Activated naive CD8-positive, alpha-beta T cell treated with anti-CD3 and anti-CD28 coated beads, Interleukin-2, amount 50 U/mL, for 24 hours (primary cell): ENCODE results near the gene ICE2.

Experiments
- ATAC-seq: fragments of 150-1000 bp; cut with Tn5 transposase; one replicate; pipeline ENCODE4 v1.10.0; 2021
- DNase-seq: peaks from one replicate; pipeline ENCODE4 v3.0.0; 2021
- H3K27ac Mint-ChIP-seq: one replicate; pipeline ENCODE4 v1.8.0; 2021; ENCODE audit warnings: mild to moderate bottlenecking, mixed read lengths
- H3K27me3 Mint-ChIP-seq: one replicate; pipeline ENCODE4 v1.8.0; 2021; ENCODE audit warnings: mixed read lengths
- H3K36me3 Mint-ChIP-seq: one replicate; pipeline ENCODE4 v1.8.0; 2021; ENCODE audit warnings: low read depth, mixed read lengths
- H3K4me1 Mint-ChIP-seq: one replicate; pipeline ENCODE4 v1.8.0; 2021; ENCODE audit warnings: mixed read lengths
- H3K4me3 Mint-ChIP-seq: one replicate; pipeline ENCODE4 v1.8.0; 2021; ENCODE audit warnings: mild to moderate bottlenecking, moderate library complexity, mixed read lengths
- H3K9me3 Mint-ChIP-seq: one replicate; pipeline ENCODE4 v1.8.0; 2021; ENCODE audit warnings: mixed read lengths

ICE2 gene

DNA sequence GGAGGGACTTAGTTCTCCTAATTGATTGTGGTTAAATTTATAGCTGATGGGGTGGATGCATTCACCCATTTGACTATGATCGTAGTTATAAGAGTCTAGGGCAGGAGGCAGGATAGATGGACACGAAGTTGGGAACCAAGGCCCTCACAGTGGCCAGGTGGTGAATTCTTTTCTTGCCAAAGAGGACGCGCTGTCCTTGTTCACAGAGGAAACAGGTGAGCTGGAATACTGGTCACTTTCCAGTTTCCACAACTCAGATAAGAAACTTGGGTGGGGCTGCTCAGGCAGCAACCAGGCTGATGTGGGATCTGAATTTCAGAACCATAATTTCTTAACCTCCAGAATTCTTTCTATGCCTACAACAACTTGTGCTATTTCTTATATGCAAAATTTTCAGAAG lies 34.0 kb upstream of the ICE2 start:
- DNase-seq: no peak
- H3K4me3 Mint-ChIP-seq: no peak overlapping the region
- no peak overlapping the region for H3K27ac Mint-ChIP-seq
- H3K4me1 Mint-ChIP-seq: peaks cover 47% of the 10 kb centered on the region
- no peaks in the 10 kb centered on the region for H3K9me3 Mint-ChIP-seq
- no peak for ATAC-seq
- H3K27me3 Mint-ChIP-seq: no peaks in the 10 kb centered on the region
- H3K36me3 Mint-ChIP-seq: peaks cover 38% of the 10 kb centered on the region

- Mint-ChIP-seq H3K9me3 (no peaks in the 10 kb centered on the region), H3K4me1 (peaks cover 54% of the 10 kb centered on the region)
- peak; percentile 34 for ATAC-seq
Measured at GRCh38 chr15:60511351-60512031, 32.5 kb upstream of the ICE2 start.

GRCh38 chr15:60510006-60510405 lies 31.1 kb upstream of the ICE2 start:
- no peak for ATAC-seq
- Mint-ChIP-seq H3K9me3 (no peaks in the 10 kb centered on the region), H3K36me3 (peaks cover 51% of the 10 kb centered on the region), H3K27me3 (no peaks in the 10 kb centered on the region), H3K4me1 (peaks cover 57% of the 10 kb centered on the region), H3K27ac (no peak overlapping the region), H3K4me3 (no peak overlapping the region)
- DNase-seq: no peak

More at GRCh38 chr15:60511351-60512031, 32.5 kb upstream of the ICE2 start:
- Mint-ChIP-seq H3K27ac (peak overlapping the region; percentile 36), H3K36me3 (peaks cover 44% of the 10 kb centered on the region), H3K27me3 (no peaks in the 10 kb centered on the region), H3K4me3 (peak overlapping the region; percentile 39)
- peak; percentile 12 for DNase-seq

DNA sequence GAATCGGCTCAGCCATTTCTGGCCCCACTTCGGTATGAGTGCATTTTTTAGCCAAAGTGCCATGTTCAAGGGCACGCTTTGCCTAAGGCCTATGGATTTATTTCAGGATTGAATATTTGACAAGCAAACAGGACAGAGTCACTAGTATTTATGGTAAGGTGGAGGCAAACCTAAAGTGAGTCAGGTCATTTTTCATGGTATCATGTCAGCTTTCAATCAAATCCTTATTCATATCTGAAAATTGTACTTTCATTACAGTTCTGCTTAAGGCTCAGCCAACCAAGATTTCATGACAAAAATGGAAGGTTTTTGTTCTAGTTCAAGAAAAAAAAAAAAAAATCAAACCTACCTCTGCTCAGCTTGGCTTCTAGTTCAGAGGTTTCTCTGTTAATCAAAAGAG lies 30.5 kb upstream of the ICE2 start:
- no peak for DNase-seq
- Mint-ChIP-seq H3K27me3 (no peaks in the 10 kb centered on the region), H3K9me3 (no peaks in the 10 kb centered on the region), H3K4me3 (no peak overlapping the region), H3K4me1 (peaks cover 57% of the 10 kb centered on the region), H3K36me3 (peaks cover 56% of the 10 kb centered on the region), H3K27ac (peak overlapping the region; percentile 62)
- no peak for ATAC-seq

GRCh38 chr15:60508442-60508841 lies 29.5 kb upstream of the ICE2 start:
- H3K4me3 Mint-ChIP-seq: no peak overlapping the region
- no peak for DNase-seq
- H3K27me3 Mint-ChIP-seq: no peaks in the 10 kb centered on the region
- H3K27ac Mint-ChIP-seq: no peak overlapping the region
- peaks cover 46% of the 10 kb centered on the region for H3K36me3 Mint-ChIP-seq
- no peaks in the 10 kb centered on the region for H3K9me3 Mint-ChIP-seq
- ATAC-seq: peak; percentile 69
- peaks cover 54% of the 10 kb centered on the region for H3K4me1 Mint-ChIP-seq

- H3K27ac Mint-ChIP-seq: peak overlapping the region; percentile 81
- peak; percentile 28 for DNase-seq
- no peak overlapping the region for H3K4me3 Mint-ChIP-seq
- ATAC-seq: peak; percentile 67
- peaks cover 42% of the 10 kb centered on the region for H3K36me3 Mint-ChIP-seq
- H3K9me3 Mint-ChIP-seq: no peaks in the 10 kb centered on the region
- H3K4me1 Mint-ChIP-seq: peaks cover 54% of the 10 kb centered on the region
- H3K27me3 Mint-ChIP-seq: no peaks in the 10 kb centered on the region
Measured at GRCh38 chr15:60507596-60508424, 28.9 kb upstream of the ICE2 start.

DNA sequence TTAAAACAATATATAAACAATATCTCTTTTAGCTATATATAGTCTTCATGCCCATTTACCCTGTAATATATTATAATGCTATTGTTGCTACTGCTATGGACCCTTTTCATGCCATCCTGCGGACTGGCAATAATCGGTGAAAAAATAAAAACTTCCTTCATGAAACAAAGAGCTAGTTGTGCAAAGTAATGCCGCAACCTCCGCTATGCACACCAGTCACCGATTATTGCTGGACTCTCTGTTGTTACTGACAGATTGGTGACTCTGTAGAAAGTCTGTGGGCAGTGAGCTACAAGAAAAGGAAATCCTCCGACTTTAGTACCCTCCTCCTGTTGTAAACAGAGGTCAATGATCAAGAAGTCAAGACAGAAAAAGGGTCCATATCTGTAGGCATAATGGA lies 17.9 kb upstream of the ICE2 start:
- Mint-ChIP-seq H3K9me3 (no peaks in the 10 kb centered on the region), H3K4me3 (no peak overlapping the region), H3K36me3 (peaks cover 22% of the 10 kb centered on the region), H3K4me1 (no peaks in the 10 kb centered on the region), H3K27me3 (no peaks in the 10 kb centered on the region), H3K27ac (no peak overlapping the region)
- ATAC-seq (no peak), DNase-seq (no peak)

- peaks cover 10% of the 10 kb centered on the region for H3K36me3 Mint-ChIP-seq
- no peak for DNase-seq
- no peaks in the 10 kb centered on the region for H3K9me3 Mint-ChIP-seq
- no peaks in the 10 kb centered on the region for H3K27me3 Mint-ChIP-seq
- H3K4me3 Mint-ChIP-seq: no peak overlapping the region
- ATAC-seq: no peak
- no peaks in the 10 kb centered on the region for H3K4me1 Mint-ChIP-seq
- no peak overlapping the region for H3K27ac Mint-ChIP-seq
Measured at GRCh38 chr15:60494108-60494507, 15.2 kb upstream of the ICE2 start.

- Mint-ChIP-seq H3K4me3 (no peak overlapping the region), H3K4me1 (no peaks in the 10 kb centered on the region), H3K27me3 (no peaks in the 10 kb centered on the region), H3K9me3 (no peaks in the 10 kb centered on the region), H3K36me3 (peaks cover 10% of the 10 kb centered on the region), H3K27ac (no peak overlapping the region)
- no peak for ATAC-seq
- no peak for DNase-seq
Measured at GRCh38 chr15:60493166-60493565, 14.2 kb upstream of the ICE2 start.

DNA sequence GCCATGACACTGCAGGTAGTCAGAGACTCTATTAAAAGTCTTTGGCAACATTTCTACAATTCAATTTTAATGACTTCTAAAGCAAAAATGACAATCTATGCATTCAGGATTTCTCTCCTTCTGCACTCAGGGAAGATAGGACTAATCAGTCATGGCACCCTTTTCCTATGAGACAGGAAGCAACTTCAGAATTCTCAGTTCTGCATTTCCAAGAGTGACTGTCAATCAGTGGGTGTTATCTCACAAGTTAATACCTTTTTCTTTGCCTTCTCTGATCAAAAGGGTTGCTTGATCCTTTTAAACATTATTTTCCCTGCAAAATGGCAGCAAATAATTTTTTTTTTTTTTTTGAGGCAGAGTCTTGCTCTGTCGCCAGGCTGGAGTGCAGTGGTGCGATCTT lies 7.8 kb upstream of the ICE2 start:
- Mint-ChIP-seq H3K36me3 (no peaks in the 10 kb centered on the region), H3K27ac (no peak overlapping the region), H3K27me3 (no peaks in the 10 kb centered on the region), H3K4me1 (peaks cover 29% of the 10 kb centered on the region), H3K4me3 (no peak overlapping the region), H3K9me3 (no peaks in the 10 kb centered on the region)
- DNase-seq (no peak), ATAC-seq (no peak)

GRCh38 chr15:60485365-60486055 lies 6.6 kb upstream of the ICE2 start:
- no peak overlapping the region for H3K27ac Mint-ChIP-seq
- DNase-seq (no peak), ATAC-seq (no peak)
- H3K4me1 Mint-ChIP-seq: peaks cover 35% of the 10 kb centered on the region
- no peaks in the 10 kb centered on the region for H3K36me3 Mint-ChIP-seq
- H3K27me3 Mint-ChIP-seq: no peaks in the 10 kb centered on the region
- no peaks in the 10 kb centered on the region for H3K9me3 Mint-ChIP-seq
- no peak overlapping the region for H3K4me3 Mint-ChIP-seq

DNA sequence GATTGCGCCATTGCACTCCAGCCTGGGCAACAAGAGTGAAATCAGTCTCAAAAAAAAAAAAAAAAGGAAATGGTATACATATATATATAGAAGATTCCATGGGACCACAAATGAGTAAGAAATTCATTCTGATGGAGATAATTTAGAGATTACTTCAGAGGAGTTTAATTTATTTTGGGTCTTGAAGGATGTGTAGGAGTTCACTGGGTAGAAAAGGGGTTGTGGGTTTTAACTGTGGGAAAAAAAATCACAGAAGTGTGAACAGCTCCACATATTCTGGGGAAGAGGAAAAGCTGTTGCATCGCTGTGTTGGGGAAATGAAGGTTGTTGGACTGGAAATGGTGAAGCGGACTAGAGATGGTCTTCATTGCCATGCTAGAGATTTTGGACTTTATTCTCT lies 4.1 kb upstream of the ICE2 start:
- DNase-seq (no peak), ATAC-seq (no peak)
- Mint-ChIP-seq H3K4me1 (peaks cover 55% of the 10 kb centered on the region), H3K36me3 (peaks cover 4% of the 10 kb centered on the region), H3K9me3 (no peaks in the 10 kb centered on the region), H3K27me3 (peaks cover 4% of the 10 kb centered on the region), H3K27ac (no peak overlapping the region), H3K4me3 (no peak overlapping the region)

DNA sequence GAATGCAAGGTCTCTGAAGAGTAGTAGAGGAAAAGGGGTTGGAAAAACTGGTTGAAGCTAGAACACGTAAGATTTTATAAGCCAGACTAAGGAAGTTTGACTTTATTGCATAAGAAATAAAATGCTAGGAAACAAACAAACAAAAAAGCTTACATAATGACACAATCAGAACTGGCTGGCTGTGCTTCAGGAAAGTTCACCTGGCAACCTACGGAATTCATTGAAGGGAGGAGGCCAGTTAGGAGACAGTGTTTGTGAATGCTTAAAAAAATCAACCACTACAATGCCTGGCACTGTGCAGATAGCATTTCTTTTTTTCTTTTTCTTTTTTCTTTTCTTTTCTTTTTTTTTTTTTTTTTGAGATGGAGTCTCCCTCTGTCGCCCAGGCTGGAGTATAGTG lies 1.9 kb upstream of the ICE2 start:
- H3K27me3 Mint-ChIP-seq: peaks cover 4% of the 10 kb centered on the region
- no peak overlapping the region for H3K27ac Mint-ChIP-seq
- DNase-seq (no peak), ATAC-seq (no peak)
- no peak overlapping the region for H3K4me3 Mint-ChIP-seq
- no peaks in the 10 kb centered on the region for H3K9me3 Mint-ChIP-seq
- H3K4me1 Mint-ChIP-seq: peaks cover 70% of the 10 kb centered on the region
- H3K36me3 Mint-ChIP-seq: peaks cover 10% of the 10 kb centered on the region

GRCh38 chr15:60480149-60480548 lies 1.2 kb upstream of the ICE2 start:
- Mint-ChIP-seq H3K9me3 (no peaks in the 10 kb centered on the region), H3K27me3 (peaks cover 4% of the 10 kb centered on the region), H3K4me1 (peaks cover 66% of the 10 kb centered on the region), H3K27ac (peak overlapping the region; percentile 100), H3K36me3 (peaks cover 10% of the 10 kb centered on the region), H3K4me3 (peak overlapping the region; percentile 98)
- DNase-seq (no peak), ATAC-seq (no peak)
